ENCODE data around the gene KCTD6. TPM values are rescaled to one million over a fixed set of nuclear protein-coding genes. Genes with fewer than 3 reads are reported as not detected.

KCTD6 gene
- total and polyA plus RNA-seq, 7 donors = 4.6 to 25.3 (median 12.0) TPM

GRCh38 chr3:58471025-58471887, 20.6 kb upstream of the KCTD6 start:
- WGBS, 2 donors = 20 to 52% methylated on average over 10 of the region's 10 CpGs
- H3K4me1 ChIP-seq = peaks cover 0 to 7% (median 0%) of the 10 kb centered on the region in 4 donors
- TF ChIP-seq POLR2AphosphoS5 (IDR thresholded peaks at IDR 0.05) (no peak), EP300 (IDR thresholded peaks at IDR 0.05) (no peak), CTCF (IDR thresholded peaks at IDR 0.05) (no peak), POLR2A (IDR thresholded peaks at IDR 0.05) (no peak)

GRCh38 chr3:58473275-58473674, 18.6 kb upstream of the KCTD6 start:
- H3K4me1 ChIP-seq = peaks cover 0 to 7% (median 0%) of the 10 kb centered on the region in 4 donors
- no peak overlapping the region for H3K27ac ChIP-seq
- TF ChIP-seq CTCF (IDR thresholded peaks at IDR 0.05) = no peak
- TF ChIP-seq POLR2AphosphoS5 (IDR thresholded peaks at IDR 0.05) = no peak
- no peak for TF ChIP-seq POLR2A (IDR thresholded peaks at IDR 0.05)
- TF ChIP-seq EP300 (IDR thresholded peaks at IDR 0.05) = no peak
- intact Hi-C loops (cut with DNase I) = no loop called here
- no peak overlapping the region for H3K4me3 ChIP-seq
- H3K27me3 ChIP-seq = no peaks in the 10 kb centered on the region
- 92 to 93% methylated on average over 1 of the region's 1 CpG for WGBS, 2 donors
- DNase-seq = no peak
- H3K9me3 ChIP-seq = no peaks in the 10 kb centered on the region
- no peaks in the 10 kb centered on the region for H3K36me3 ChIP-seq

More at GRCh38 chr3:58471025-58471887, 20.6 kb upstream of the KCTD6 start:
- Histone ChIP-seq H3K27ac (peak overlapping the region in 2 of 4 donors; percentile 25 to 38), H3K27me3 (no peaks in the 10 kb centered on the region), H3K9me3 (no peaks in the 10 kb centered on the region), H3K4me3 (no peak overlapping the region), H3K36me3 (no peaks in the 10 kb centered on the region)
- DNase-seq = no peak
- intact Hi-C loops (cut with DNase I) = no loop called here

- Histone ChIP-seq H3K4me1 (peaks cover 0 to 7% (median 0%) of the 10 kb centered on the region in 4 donors), H3K36me3 (no peaks in the 10 kb centered on the region), H3K4me3 (no peak overlapping the region), H3K27me3 (no peaks in the 10 kb centered on the region), H3K27ac (no peak overlapping the region), H3K9me3 (no peaks in the 10 kb centered on the region)
- DNase-seq = no peak
- no peak for TF ChIP-seq CTCF (IDR thresholded peaks at IDR 0.05)
- TF ChIP-seq POLR2AphosphoS5 (IDR thresholded peaks at IDR 0.05) = no peak
- no peak for TF ChIP-seq POLR2A (IDR thresholded peaks at IDR 0.05)
- no peak for TF ChIP-seq EP300 (IDR thresholded peaks at IDR 0.05)
- WGBS, 2 donors = 93 to 96% methylated on average over 1 of the region's 1 CpG
- intact Hi-C loops (cut with DNase I) = no loop called here
These were observed 17.5 kb upstream of the KCTD6 start for GRCh38 chr3:58474348-58474911.

- Histone ChIP-seq H3K9me3 (no peaks in the 10 kb centered on the region), H3K36me3 (no peaks in the 10 kb centered on the region), H3K4me3 (no peak overlapping the region), H3K27ac (no peak overlapping the region), H3K4me1 (peaks cover 0 to 7% (median 0%) of the 10 kb centered on the region in 4 donors), H3K27me3 (no peaks in the 10 kb centered on the region)
- WGBS, 2 donors = 65 to 74% methylated on average over 3 of the region's 3 CpGs
- TF ChIP-seq CTCF (IDR thresholded peaks at IDR 0.05) (no peak), POLR2A (IDR thresholded peaks at IDR 0.05) (no peak), EP300 (IDR thresholded peaks at IDR 0.05) (no peak), POLR2AphosphoS5 (IDR thresholded peaks at IDR 0.05) (no peak)
- intact Hi-C loops (cut with DNase I) = no loop called here
- DNase-seq = no peak
These were observed 16.8 kb upstream of the KCTD6 start for GRCh38 chr3:58474967-58475578.
